Natural killer cell treated with Interleukin-12 subunit alpha and Interleukin-12 subunit beta and Interleukin-15 and Interleukin-18, amount 100 ng/mL, for 72 hours (primary cell): ENCODE results near the gene MINAR1. TPM values are rescaled to one million over a fixed set of nuclear protein-coding genes. Genes with fewer than 3 reads are reported as not detected.

Experiments used
- ATAC-seq, 2 donors: fragments of 150-1000 bp; cut with Tn5 transposase in 1 of 2; sonication (Bioruptor Pico), chemical (Tn5 transposase) in 1 of 2; 2 replicates each; pipeline ENCODE4 v1.10.0; 2021
- DNase-seq: peaks from one replicate; pipeline ENCODE4 v3.0.0; 2022; ENCODE audit warnings: low spot score
- H3K27ac Mint-ChIP-seq, 2 donors: 1 replicate in 1 of 2; 2 replicates in 1 of 2; pipeline ENCODE4 v1.8.0; 2022; ENCODE audit warnings: mixed read lengths in 2 of 2, mild to moderate bottlenecking in 1 of 2, moderate library complexity in 1 of 2
- H3K27me3 Mint-ChIP-seq, 2 donors: 1 replicate in 1 of 2; 2 replicates in 1 of 2; pipeline ENCODE4 v1.8.0; 2022; ENCODE audit warnings: mixed read lengths in 2 of 2
- H3K36me3 Mint-ChIP-seq: one replicate; pipeline ENCODE4 v1.8.0; 2022; ENCODE audit warnings: mixed read lengths
- H3K4me1 Mint-ChIP-seq, 2 donors: 1 replicate in 1 of 2; 2 replicates in 1 of 2; pipeline ENCODE4 v1.8.0; 2022; ENCODE audit warnings: low read depth in 2 of 2, mixed read lengths in 2 of 2, mild to moderate bottlenecking in 1 of 2
- H3K4me3 Mint-ChIP-seq: one replicate; pipeline ENCODE4 v1.8.0; 2022; ENCODE audit warnings: mixed read lengths
- H3K9me3 Mint-ChIP-seq: 2 replicates; pipeline ENCODE4 v1.8.0; 2022; ENCODE audit warnings: mixed read lengths
- total RNA-seq, 2 donors: library from RNA; stranded (reverse); gene quantifications; one replicate each; pipeline ENCODE4 v1.2.3, GENCODE V29; 2022

The MINAR1 gene
- total RNA-seq, 2 donors from 2014 or later = 1.1 to 1.7 TPM

DNA sequence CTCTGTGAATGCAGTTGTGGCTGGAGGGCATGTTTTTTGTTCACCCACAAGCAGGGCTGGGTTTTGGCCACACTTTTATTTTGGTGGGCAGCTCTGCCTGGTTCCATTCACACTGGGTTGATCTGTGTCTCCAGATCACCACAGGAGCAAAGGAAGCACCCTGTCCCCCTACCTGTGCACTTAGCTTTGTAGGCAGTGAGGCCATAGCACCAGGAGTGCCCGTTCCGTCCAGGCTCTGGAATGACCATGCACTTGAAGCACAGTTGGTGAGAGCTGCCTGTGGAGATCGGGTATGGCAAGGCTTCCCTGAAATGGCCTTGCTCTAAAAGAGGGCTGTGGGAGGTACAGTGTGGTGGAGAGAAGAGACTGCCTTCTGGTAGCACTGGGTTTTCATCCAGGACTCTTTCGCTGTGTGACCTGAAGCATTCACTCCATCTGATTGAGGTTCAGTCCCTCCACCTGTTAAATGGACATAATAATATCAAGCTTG, 31.7 kb downstream of the MINAR1 start:
- H3K9me3 Mint-ChIP-seq = no peaks in the 10 kb centered on the region
- peaks cover 4 to 6% of the 10 kb centered on the region in 2 donors for H3K27me3 Mint-ChIP-seq
- ATAC-seq (no peak), DNase-seq (no peak)
- H3K36me3 Mint-ChIP-seq = no peaks in the 10 kb centered on the region
- no peaks in the 10 kb centered on the region for H3K4me1 Mint-ChIP-seq
- no peak overlapping the region for H3K27ac Mint-ChIP-seq
- no peak overlapping the region for H3K4me3 Mint-ChIP-seq

DNA sequence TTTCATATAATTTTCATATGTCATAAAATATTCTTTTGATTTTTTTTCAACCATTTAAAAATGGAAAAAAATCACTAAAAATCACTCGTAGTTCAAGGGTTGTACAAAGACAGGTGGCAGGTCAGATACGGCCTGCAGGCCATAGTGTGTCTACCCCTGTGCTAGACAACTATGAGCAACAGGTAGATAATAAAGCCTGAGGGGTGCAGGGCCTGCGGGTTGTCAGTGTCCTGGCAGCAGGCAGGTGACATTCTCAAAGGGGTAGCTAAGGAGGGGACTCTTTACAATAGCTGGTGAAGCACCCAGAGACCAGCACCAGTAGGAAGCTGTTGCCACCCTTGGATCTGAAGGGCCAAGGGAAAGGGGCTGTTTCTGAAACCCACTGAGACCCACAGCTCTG, 34.4 kb downstream of the MINAR1 start:
- Mint-ChIP-seq H3K36me3 (no peaks in the 10 kb centered on the region), H3K27ac (no peak overlapping the region), H3K27me3 (no peaks in the 10 kb centered on the region), H3K4me1 (no peaks in the 10 kb centered on the region), H3K4me3 (no peak overlapping the region), H3K9me3 (no peaks in the 10 kb centered on the region)
- no peak for DNase-seq
- ATAC-seq = no peak

DNA sequence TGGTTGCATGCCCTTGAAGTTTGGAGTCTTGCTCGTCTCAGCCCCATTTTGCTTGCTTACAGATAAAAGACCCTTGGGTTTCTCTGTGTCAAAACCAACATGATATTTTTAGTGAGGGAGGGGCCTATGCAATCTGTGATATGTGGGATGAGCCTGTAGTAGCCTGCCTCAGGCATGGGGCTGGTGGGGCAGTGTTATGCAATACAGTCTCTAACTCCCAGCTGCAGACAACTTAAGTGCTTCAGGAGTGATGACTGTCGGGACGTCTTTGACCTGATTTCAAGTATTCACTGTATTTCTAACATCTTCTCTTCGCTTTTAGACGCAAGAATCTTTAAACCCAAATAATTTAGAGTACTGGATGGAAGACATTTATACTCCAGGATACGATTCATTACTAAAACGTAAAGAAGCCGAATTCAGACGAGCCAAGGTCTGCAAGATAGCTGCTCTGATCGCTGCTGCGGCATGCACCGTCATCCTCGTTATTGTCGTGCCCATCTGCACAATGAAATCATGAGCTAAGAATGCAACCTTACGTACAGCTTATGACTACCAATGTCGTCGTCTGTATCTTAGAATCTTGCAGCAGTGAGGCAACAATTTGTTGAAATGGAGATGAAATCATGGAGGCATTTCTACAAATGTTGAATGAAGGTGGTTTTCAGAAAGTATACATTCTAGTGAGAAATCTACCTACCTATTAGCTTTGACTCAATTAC, 35.9 kb downstream of the MINAR1 start:
- H3K36me3 Mint-ChIP-seq = no peaks in the 10 kb centered on the region
- DNase-seq = no peak
- H3K4me1 Mint-ChIP-seq = no peaks in the 10 kb centered on the region
- no peak for ATAC-seq
- H3K4me3 Mint-ChIP-seq = no peak overlapping the region
- H3K9me3 Mint-ChIP-seq = no peaks in the 10 kb centered on the region
- no peak overlapping the region for H3K27ac Mint-ChIP-seq
- no peaks in the 10 kb centered on the region for H3K27me3 Mint-ChIP-seq

GRCh38 chr15:79472446-79472845, 40.3 kb downstream of the MINAR1 start:
- Mint-ChIP-seq H3K4me3 (no peak overlapping the region), H3K4me1 (peaks cover 3 to 4% of the 10 kb centered on the region in 2 donors), H3K36me3 (no peaks in the 10 kb centered on the region), H3K27ac (no peak overlapping the region), H3K9me3 (no peaks in the 10 kb centered on the region), H3K27me3 (peaks cover 0 to 2% of the 10 kb centered on the region in 2 donors)
- ATAC-seq = no peak
- DNase-seq = no peak

- no peak overlapping the region for H3K27ac Mint-ChIP-seq
- H3K9me3 Mint-ChIP-seq = no peaks in the 10 kb centered on the region
- peaks cover 0 to 5% of the 10 kb centered on the region in 2 donors for H3K27me3 Mint-ChIP-seq
- H3K4me3 Mint-ChIP-seq = no peak overlapping the region
- no peaks in the 10 kb centered on the region for H3K36me3 Mint-ChIP-seq
- H3K4me1 Mint-ChIP-seq = peaks cover 3 to 4% of the 10 kb centered on the region in 2 donors
- no peak for DNase-seq
- ATAC-seq = no peak
These were observed 42.1 kb downstream of the MINAR1 start for GRCh38 chr15:79474252-79474651.

DNA sequence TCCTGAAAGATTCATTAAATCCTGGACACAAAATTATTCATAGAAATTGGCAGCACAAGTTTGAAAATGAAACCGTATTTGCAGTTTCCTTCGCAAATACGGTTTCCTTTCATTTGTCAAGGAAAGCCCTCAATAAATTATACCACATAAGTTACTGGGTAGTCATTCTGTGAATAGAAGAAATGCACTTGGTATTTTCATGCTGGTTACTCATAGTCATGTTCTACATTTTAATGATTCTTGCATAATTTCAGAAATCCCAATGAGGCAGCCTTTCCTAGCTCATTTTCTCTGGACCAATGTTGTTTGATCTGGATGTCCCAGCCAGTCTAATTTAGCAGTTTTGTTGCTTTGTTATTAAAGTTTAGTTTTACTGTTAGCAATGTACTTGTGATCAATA, 43.2 kb downstream of the MINAR1 start:
- H3K27ac Mint-ChIP-seq = no peak overlapping the region
- H3K9me3 Mint-ChIP-seq = no peaks in the 10 kb centered on the region
- H3K4me1 Mint-ChIP-seq = peaks cover 3 to 4% of the 10 kb centered on the region in 2 donors
- ATAC-seq = peak in 1 of 2 donors; percentile 36
- H3K27me3 Mint-ChIP-seq = peaks cover 0 to 5% of the 10 kb centered on the region in 2 donors
- DNase-seq = no peak
- no peak overlapping the region for H3K4me3 Mint-ChIP-seq
- no peaks in the 10 kb centered on the region for H3K36me3 Mint-ChIP-seq

DNA sequence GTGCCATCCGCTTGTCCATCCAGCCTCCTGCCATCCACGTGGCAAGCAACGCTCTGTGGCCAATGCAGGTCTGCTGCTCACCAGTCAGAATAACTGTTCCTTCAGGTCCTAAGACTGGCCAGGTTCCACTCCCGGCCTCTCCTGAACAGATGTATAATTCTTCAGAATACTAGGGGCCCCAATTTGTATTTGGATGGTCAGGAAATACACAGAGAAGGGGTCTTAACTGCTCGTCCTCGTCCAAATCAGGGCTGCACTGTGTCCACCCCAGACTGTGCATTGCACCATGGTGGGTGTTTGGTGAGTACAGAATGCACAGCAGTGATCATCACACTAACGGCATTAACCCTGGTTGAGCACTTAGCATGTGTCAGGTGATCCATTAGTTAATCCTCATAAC, 46.0 kb downstream of the MINAR1 start:
- peaks cover 3 to 4% of the 10 kb centered on the region in 2 donors for H3K4me1 Mint-ChIP-seq
- peaks cover 6 to 8% of the 10 kb centered on the region in 2 donors for H3K27me3 Mint-ChIP-seq
- no peaks in the 10 kb centered on the region for H3K36me3 Mint-ChIP-seq
- peak in 1 of 2 donors; percentile 20 for ATAC-seq
- no peaks in the 10 kb centered on the region for H3K9me3 Mint-ChIP-seq
- DNase-seq = no peak
- H3K4me3 Mint-ChIP-seq = no peak overlapping the region
- no peak overlapping the region for H3K27ac Mint-ChIP-seq

GRCh38 chr15:79479616-79480015, 47.5 kb downstream of the MINAR1 start:
- Mint-ChIP-seq H3K27me3 (peaks cover 8 to 17% of the 10 kb centered on the region in 2 donors), H3K36me3 (no peaks in the 10 kb centered on the region), H3K9me3 (no peaks in the 10 kb centered on the region), H3K4me1 (peaks cover 3 to 4% of the 10 kb centered on the region in 2 donors), H3K4me3 (no peak overlapping the region), H3K27ac (no peak overlapping the region)
- ATAC-seq (no peak), DNase-seq (no peak)

GRCh38 chr15:79481793-79482192, 49.7 kb downstream of the MINAR1 start:
- ATAC-seq = no peak
- H3K27ac Mint-ChIP-seq = no peak overlapping the region
- H3K4me1 Mint-ChIP-seq = no peaks in the 10 kb centered on the region
- H3K36me3 Mint-ChIP-seq = no peaks in the 10 kb centered on the region
- no peak for DNase-seq
- H3K9me3 Mint-ChIP-seq = no peaks in the 10 kb centered on the region
- no peak overlapping the region for H3K4me3 Mint-ChIP-seq
- H3K27me3 Mint-ChIP-seq = peaks cover 6 to 17% of the 10 kb centered on the region in 2 donors

Other genes with a start within 250 kb of the MINAR1 start
- not detected for gene ANKRD34C, start 149.6 kb upstream of the MINAR1 start, total RNA-seq
- gene TMED3, start 121.2 kb upstream of the MINAR1 start, total RNA-seq = 10 to 100 TPM; 60.2 to 68.7 TPM